ENCODE results near the gene THSD7A.
A peak's percentile ranks its signal among the peaks of the same experiment; 100 is the strongest.

The THSD7A gene, protein sequence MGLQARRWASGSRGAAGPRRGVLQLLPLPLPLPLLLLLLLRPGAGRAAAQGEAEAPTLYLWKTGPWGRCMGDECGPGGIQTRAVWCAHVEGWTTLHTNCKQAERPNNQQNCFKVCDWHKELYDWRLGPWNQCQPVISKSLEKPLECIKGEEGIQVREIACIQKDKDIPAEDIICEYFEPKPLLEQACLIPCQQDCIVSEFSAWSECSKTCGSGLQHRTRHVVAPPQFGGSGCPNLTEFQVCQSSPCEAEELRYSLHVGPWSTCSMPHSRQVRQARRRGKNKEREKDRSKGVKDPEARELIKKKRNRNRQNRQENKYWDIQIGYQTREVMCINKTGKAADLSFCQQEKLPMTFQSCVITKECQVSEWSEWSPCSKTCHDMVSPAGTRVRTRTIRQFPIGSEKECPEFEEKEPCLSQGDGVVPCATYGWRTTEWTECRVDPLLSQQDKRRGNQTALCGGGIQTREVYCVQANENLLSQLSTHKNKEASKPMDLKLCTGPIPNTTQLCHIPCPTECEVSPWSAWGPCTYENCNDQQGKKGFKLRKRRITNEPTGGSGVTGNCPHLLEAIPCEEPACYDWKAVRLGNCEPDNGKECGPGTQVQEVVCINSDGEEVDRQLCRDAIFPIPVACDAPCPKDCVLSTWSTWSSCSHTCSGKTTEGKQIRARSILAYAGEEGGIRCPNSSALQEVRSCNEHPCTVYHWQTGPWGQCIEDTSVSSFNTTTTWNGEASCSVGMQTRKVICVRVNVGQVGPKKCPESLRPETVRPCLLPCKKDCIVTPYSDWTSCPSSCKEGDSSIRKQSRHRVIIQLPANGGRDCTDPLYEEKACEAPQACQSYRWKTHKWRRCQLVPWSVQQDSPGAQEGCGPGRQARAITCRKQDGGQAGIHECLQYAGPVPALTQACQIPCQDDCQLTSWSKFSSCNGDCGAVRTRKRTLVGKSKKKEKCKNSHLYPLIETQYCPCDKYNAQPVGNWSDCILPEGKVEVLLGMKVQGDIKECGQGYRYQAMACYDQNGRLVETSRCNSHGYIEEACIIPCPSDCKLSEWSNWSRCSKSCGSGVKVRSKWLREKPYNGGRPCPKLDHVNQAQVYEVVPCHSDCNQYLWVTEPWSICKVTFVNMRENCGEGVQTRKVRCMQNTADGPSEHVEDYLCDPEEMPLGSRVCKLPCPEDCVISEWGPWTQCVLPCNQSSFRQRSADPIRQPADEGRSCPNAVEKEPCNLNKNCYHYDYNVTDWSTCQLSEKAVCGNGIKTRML (N-terminal part only)

DNA sequence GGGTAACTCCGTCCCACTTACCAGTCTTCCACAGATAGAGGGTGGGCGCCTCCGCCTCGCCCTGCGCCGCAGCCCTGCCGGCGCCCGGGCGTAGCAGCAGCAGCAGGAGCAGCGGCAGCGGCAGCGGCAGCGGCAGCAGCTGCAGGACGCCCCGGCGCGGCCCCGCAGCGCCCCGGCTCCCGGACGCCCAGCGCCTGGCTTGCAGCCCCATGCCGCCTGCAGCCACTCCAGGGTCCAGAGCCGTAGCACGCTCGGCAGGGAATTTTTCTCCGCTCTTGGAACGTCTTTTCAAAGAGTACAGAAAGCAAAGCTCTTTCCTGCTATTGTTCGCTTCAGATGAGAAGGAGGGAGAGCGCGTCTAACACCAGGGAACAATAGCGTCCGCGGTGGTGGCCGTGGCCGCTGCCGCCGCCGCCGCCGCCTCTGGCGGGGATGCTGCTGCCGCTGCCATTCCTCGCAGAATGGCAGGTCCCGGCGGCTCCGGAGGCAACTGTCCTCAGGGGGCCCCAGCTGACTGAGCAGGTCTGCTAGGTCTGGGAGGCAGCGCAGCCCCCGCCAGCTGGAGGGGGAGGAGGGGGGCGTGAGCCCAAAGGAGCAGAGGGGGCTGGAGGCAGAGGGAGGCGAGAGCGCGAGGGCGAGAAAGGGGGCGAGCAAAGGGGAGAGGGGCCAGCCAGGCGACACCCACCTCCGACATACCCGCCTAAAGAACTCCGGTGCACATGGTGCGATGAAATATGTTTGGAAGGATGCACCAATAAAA is at the start of gene THSD7A:
Gene THSD7A, minus strand, starts transcription at position 463 of the 760 bp plus-strand sequence. Its CDS starts 252 bp downstream, at position 211.
- peak; percentile 78 for DNase-seq

DNA sequence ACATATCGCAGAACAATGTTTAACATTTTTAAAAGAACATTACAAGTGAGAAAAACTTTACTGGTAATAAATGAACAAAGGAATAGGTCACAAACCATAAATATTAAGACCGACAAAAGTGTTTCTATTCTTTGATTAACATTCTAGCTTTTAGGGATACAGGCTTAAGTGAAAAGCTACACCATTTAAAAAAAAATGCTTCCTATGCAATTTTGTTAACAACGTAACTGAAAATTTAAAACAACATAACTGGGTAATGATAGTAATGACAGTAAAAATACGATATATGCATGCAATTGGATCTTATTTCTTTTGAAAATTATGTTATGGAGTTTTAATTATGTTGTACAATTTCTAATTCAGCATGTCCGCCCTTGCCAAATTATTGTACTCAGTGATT is 49.7 kb upstream of the THSD7A start:
- no peak for DNase-seq

DNA sequence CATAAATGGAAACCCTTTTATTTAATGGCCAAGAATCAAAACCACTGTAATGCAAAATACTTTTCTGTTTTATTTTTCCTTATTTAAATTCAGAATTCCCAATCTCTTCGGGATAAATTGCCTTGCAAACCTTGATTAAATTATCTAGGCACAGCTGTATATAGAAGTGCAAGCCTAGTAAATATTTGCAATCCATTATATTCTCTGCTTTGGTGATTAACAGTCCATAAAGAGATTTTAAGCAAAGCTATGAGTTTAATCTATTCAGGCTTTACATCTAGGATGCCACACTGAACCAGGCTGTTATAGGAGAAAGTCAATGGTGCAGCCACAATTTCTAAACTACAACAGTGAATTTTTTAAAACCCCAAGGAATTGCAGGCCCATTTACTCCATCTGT is 43.6 kb upstream of the THSD7A start:
- no peak for DNase-seq

DNA sequence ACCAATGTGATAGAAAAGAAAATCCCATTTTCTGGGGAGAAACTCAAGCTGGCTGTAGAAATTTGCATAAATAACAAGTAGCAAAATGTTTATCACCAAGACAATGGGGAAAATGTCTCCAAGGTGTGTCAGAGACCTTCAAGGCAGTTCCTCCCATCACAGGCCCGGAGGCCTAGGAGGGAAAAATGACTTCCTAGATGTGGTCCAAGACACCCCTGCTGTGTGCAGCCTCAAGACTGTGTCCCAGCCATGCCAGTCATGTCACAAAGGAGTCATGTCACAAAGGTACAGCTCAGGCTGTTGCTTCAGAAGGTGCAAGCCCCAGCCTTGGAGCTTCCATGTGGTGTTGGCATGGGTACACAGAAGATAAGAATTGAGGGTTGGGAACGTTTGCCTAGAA is 33.7 kb upstream of the THSD7A start:
- no peak for DNase-seq

DNA sequence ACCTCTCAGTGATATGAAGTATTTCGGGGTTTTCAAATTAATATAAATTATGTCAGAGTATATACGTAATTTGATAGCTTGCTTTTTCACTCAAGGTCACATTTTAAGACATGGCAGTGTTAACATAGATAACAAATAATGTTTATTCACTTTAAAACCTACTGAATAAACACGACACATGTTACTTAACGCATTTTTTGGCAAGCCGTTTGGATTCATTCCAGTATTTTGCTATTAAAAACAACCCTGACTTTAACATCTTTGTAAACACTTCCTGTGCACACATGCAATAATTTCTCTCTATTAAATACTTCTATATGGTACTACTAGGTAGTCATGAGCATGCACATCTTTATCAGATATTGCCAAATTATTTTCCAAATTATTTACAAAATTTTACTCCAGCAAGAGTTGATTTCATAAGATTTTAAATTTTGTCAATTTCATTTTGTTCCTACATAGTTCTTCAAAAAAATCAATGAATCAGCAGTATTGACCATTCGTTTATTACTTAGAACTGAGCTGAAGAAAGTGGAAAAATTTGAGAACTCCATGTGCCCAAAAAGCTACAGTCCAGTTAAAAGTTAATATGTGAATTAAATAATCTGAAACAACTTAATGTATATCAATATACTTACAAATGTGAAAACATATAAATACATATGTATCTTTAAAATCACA is 26.8 kb upstream of the THSD7A start:
- no peak for DNase-seq

DNA sequence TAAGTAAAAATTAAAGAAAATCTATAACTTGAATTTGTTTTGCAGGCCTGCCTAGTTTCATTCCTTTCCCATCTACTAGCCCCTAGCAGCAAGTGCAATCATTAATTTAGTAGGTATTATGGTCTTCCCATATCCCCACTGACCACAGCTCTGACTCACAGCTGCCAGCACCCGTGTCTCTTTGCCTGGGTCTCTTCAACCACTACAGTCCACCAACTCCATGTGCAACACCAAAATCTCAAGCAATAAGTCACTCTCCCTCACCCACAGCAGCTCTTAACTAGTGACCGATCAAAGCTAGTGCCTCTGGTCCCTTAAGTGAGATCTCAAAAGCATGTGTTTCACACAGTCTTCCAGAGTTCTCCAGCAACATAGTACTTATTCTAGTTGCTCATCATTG is 26.0 kb upstream of the THSD7A start:
- no peak for DNase-seq

DNA sequence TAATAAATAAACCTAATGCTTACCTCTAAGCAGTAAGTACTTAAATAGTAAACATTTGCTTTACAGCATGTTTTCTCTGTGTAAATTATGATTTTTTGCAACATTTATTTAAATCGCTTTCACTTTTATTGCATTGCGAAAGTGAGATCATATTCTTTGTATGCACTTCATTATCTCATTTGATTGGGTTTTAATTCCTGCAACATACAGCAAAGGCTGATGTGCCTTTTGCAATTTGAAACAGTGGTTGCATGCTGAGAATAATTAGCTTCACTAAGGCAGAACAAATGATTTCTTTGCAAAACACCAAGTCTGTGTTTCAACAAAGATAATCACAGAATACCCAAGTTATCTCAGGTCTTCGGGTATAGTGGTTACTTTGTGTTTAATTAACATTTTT is 16.3 kb upstream of the THSD7A start:
- no peak for DNase-seq

DNA sequence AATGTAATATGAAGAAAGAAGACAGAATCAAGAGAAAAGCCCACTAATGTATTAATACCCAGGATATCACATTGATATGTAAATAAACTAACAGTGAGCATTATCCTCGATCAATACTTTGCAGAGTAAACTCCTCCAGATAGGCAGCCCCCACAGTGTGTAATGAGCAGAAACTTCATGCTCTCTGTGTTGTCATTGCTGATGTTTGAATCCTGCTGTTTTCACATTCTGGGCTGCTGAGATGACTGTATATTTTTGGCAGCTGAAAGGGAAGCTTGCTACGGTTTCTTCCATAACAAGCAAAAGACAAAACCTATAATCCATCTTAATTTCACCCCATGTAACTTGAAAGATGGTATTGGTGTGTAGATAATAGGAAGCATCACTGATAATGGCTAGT is 15.3 kb upstream of the THSD7A start:
- DNase-seq = no peak

DNA sequence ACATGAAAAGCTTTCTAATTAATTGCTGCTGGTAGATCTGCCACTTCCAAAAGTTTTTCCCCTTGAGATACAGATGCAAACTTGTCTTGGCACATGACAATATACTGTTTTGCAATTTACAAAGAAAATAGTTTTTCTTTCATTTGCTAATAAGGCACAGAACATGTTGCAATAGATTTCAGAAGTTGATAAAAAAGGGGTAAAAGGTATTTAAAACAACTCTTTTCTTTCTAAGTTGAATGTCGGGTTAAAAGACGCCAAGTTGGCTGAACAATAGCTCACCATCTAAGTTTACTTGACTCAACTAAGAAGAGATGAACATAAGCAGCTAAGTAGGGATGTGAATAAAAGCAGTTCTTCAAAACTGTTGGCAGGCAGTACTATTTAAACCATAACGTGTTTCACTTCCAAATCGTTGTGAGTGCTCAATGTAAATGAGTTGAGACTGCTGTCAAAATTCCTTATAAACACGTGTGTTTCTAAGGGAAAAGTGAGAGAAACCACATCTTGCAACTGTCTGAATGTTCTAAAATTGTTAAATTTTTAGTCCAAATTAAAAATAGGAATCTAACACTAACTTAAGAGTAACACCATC is 14.5 kb upstream of the THSD7A start:
- DNase-seq = no peak

DNA sequence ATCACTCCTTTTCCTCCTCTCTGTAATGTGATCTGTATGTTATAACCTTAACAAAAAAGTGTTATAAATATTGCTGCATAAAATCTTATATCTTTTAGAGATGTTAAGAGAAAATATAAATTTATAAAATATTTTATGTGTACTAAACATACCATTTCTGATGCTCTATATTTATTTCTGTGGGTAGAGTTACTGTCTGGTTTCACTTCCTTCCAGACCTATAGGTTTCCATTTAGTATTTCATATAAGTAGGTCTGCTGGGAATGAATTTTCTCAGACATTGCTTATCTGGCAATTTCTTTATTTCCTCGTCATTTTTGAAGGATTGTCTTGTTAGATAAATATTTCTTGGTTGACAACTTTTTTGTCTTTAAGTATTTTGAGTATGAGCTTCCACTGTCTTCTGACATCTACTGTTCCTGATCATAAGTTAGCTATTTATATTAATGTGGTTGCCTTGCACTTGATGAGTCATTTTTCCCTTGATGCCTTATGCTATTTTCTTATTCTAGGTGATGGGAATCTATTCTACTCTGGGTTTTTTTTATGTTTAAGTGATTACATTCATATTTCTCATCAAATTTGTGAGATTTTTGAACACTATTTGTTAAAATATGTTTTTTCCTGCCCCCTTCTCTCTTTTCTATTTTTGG is 11.2 kb upstream of the THSD7A start:
- DNase-seq = no peak

DNA sequence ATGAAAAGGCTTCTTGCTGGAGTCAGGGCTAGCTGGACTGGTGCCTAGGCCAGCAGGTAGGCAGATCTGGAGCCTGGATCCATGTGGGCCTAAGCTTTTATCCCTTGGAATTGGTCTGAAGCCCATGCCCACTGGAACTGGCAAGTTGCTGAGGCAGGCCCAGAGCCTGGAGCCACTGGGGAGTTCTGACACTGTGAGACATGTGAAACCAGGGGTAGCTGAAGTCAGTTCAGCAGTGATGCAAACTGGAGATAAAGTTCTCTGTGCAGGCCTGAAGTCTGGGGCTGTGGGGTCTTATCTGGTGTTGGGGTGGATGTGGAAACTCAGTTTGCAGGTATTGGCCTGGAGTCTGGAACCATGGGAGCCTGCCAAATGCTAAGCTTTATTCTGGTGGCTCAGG is 9.7 kb upstream of the THSD7A start:
- DNase-seq = no peak

DNA sequence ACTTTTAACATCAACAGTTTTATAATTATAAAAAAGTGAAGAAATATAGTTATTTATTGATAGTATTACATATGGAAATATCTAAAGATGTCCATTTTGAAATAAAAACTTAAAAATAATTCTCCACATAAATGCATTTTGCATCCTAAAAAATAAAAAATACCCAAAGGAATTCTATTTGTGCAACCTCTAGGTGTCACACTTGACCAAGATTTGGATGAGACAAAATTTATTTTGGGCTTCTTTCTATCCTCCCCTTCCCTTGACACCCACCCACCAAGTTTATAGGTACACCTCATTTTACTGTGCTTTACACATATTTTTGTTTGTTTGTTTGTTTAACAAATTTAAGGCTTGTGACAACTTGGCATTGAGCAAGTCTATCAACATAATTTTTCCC is 3.3 kb upstream of the THSD7A start:
- DNase-seq = peak; percentile 15

DNA sequence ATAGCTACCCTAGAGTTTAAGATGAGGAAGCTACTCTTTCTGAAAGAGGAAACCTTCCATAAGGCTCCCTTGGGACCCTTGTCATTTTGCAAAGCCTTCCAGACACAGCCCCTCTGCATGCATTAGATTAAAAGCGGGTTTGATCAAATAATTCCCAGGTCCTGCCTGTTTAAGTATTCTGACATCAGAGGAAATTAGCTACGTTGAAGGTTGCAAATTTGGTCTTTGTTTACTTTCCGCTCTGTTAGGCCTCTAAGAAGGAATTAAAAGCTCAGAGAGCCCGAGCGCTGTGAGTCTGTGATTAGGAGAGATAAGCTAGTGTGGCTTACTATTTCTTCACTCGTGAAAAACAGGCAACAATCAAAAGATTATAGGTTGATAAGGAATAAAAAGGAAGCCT is 1.4 kb upstream of the THSD7A start:
- DNase-seq = peak; percentile 93

DNA sequence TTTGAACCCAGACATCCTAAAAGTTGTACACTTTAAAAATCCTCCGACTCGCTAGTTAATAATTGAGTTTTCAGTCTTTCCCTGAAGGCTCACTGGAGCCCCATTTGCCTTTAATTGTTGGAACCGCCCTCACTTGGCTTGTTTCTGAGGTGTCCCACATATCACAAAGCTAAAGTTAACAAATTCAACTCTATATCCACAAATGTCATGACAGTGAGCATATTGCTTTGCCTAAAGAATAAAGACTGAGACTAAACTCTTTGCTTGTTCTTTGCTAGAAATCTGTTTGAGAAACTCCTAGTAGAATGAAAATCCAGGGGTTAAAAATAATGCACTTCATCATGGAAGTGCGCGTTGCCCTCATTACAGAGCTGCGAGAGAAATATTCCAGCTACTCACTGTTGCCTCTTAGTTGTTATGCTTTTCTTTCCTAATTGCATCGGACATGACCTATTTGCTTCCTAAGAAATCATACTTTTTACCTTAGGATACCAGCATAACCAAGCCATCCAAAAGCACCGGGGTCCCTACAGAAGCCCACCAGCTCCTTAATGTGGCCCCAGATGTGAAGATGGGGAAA is 752 bp downstream of the THSD7A start:
- DNase-seq = no peak

DNA sequence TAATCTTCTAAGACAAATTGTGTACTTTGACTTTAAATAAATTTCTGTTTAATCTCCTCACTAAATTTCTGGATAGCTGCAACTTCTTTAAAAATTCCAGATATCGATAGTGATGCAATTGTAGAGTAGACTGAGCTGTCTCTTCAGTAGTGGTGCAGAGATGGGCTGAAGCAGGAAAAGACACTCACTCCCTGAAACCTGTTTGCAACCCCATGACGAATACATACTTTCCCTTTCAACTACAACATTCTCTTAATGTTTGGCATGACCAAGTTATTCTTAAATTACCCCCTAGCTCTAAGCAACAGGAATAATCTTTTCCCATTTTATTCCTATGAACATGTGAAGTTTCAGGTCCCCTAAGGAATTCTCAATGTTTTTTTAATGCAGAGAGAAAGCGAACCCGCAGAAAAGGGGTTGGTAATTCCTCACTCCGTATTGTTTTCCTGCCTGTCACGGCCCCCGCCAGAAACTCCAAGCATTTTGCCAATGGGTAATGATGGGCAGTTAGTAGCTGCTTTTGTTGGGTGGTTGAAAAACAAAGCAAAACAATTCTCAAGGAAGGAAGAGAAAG is 1.3 kb downstream of the THSD7A start:
- DNase-seq = no peak

DNA sequence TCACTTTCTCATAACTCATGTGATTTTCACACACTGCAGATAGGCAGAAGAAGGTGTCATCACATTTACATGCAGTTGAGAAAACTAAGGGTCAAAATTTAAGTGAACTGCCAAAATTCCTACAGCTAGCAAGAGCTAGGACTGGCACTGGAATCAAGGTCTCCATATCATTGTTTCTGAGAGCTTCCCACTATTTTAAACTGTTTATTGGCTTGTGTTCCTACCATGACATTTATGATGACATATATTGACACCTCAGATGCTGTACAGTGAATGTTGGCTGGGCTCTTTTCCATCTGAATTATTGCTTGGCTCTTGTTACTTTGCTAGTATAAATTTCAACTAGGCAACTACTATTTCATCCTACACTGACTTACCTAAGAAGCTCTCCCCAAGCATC is 2.0 kb downstream of the THSD7A start:
- no peak for DNase-seq

DNA sequence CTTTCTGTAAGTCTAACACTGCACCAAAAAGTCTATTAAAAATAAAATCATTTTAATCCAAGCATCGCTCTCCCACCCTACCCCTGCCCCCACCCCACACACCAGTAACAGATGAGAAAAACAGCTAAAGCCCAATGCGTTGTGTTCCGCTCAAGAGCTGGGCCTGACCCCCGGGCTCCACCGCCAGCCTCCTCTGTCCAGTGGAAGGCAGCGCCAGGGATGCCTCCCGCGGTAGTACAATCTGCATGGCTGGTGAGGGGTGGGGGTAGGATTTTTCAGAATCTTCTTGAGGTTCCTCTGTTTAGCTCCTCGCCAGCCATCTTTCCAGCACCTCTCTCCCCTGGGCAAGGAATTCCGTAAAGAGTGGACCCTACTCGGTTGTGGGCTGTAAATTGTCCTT is 12.1 kb downstream of the THSD7A start:
- DNase-seq = no peak

DNA sequence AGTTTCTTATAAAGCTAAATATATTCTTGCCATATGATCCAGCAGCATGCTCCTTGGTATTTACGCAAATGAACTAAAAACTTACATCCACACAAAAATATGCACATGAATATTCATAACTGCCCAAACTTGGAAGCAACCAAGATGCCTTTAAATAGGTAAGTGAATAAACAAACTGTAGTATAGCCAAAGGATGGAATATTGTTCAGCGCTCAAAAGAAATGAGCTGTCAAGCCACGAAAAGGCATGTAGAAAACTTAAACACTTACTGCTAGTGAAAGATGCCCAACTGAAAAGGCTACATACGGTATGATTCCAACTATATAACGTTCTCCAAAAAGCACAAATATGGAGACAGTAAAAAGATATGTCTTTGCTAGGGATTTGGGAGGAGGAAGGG is 12.7 kb downstream of the THSD7A start:
- DNase-seq = no peak

DNA sequence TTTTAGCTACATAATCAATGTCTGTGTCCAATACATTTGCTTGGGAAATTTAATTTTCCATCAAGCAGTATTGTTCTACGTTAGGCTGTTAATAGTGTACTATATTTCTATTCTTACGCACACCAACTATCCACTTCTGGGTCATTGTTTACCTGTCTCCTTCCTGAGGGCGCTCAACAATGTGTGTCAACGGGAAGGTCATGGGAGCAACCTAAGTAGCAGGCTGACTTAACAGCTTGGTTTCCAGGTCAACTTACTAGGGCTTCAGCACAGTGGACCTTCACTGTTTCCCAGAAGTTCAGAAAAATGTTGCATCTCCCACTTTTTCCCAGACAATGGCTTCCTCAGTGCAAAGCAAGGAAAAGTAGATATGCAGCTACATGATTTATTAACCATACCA is 13.7 kb downstream of the THSD7A start:
- DNase-seq = no peak

DNA sequence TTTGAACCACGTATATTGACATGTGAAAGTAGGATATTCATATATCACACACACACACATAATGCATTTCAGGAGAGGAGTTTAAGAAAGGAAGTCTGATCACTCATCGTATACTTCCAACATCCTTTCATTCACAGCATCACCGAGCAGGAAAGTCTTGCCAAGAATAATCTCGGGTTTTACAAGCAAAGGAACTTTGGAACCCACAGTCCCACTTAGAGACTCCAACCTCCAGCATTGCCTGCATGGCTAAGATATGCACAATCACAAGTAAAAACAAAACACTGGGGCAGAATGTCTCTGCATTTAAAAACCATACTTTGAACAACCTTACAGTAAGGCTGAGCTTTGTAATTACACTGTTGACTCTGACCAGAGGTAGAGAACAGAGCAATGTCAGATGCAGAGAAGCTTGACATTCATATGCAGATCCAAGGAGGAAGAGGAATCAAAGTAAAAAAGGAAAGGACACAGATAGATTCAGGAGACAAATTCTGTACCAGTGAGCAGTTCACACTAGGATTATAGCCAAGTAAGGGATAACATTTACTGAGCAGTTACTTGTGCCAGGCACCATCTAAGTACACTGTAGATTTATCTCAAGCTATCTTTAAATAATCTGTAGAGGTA is 14.8 kb downstream of the THSD7A start:
- no peak for DNase-seq

Measured in NCI-H82 (cell line).